Measurements from ENCODE around the gene CEBPZOS. TPM values are rescaled to one million over a fixed set of nuclear protein-coding genes. Genes with fewer than 3 reads are reported as not detected.
"Not testable (repeated sequence)": the region's sequence is repeated elsewhere in the genome, so short reads cannot be mapped to it uniquely, and the experiment has no call there.

Gene CEBPZOS
- total and polyA plus RNA-seq, 4 donors = 19.5 to 59.4 (median 29.6) TPM

- no peak overlapping the region for H3K9ac ChIP-seq (ENCODE audit: insufficient read depth in 1 of 2, low read length in 2 of 2)
- WGBS, 2 donors = 87 to 88% methylated on average over 8 of the region's 8 CpGs
- H3K4me1 ChIP-seq (ENCODE audit: control insufficient read depth in 5 of 5, insufficient read depth in 5 of 5, low read length in 5 of 5) = peaks cover 0 to 5% (median 0%) of the 10 kb centered on the region in 5 donors
- H3K4me3 ChIP-seq = no peak overlapping the region
- H3K9me3 ChIP-seq (ENCODE audit: control insufficient read depth in 4 of 4, insufficient read depth in 3 of 4, low read length in 3 of 4) = peaks cover 0 to 3% (median 3%) of the 10 kb centered on the region in 4 donors
- no peak for TF ChIP-seq CTCF (IDR thresholded peaks at IDR 0.05; ENCODE audit: control extremely low read depth, extremely low read depth)
- H3K27ac ChIP-seq (ENCODE audit: low read depth in 1 of 2, low read length in 1 of 2) = no peak overlapping the region
- no peaks in the 10 kb centered on the region for H3K27me3 ChIP-seq (ENCODE audit: control insufficient read depth in 3 of 3, insufficient read depth in 3 of 3, low read length in 2 of 3)
- no peak for DNase-seq
- no peak for ATAC-seq (ENCODE audit: insufficient read depth, low FRiP score)
- peaks cover 3 to 25% (median 12%) of the 10 kb centered on the region in 4 donors for H3K36me3 ChIP-seq (ENCODE audit: control insufficient read depth in 4 of 4, insufficient read depth in 4 of 4, low read length in 4 of 4)
These were observed 2.4 kb downstream of the CEBPZOS start for GRCh38 chr2:37198681-37199065.

GRCh38 chr2:37201208-37201607 lies 4.9 kb downstream of the CEBPZOS start:
- Histone ChIP-seq H3K4me1 (ENCODE audit: control insufficient read depth in 5 of 5, insufficient read depth in 5 of 5, low read length in 5 of 5) (peaks cover 0 to 5% (median 0%) of the 10 kb centered on the region in 5 donors), H3K27me3 (ENCODE audit: control insufficient read depth in 3 of 3, insufficient read depth in 3 of 3, low read length in 2 of 3) (no peaks in the 10 kb centered on the region), H3K36me3 (ENCODE audit: control insufficient read depth in 4 of 4, insufficient read depth in 4 of 4, low read length in 4 of 4) (peaks cover 7 to 48% (median 27%) of the 10 kb centered on the region in 4 donors), H3K9ac (ENCODE audit: insufficient read depth in 1 of 2, low read length in 2 of 2) (no peak overlapping the region), H3K27ac (ENCODE audit: low read depth in 1 of 2, low read length in 1 of 2) (no peak overlapping the region), H3K4me3 (no peak overlapping the region), H3K9me3 (ENCODE audit: control insufficient read depth in 4 of 4, insufficient read depth in 3 of 4, low read length in 3 of 4) (peaks cover 0 to 10% (median 7%) of the 10 kb centered on the region in 4 donors)
- WGBS, 2 donors = 68 to 87% methylated on average over 1 of the region's 1 CpG
- ATAC-seq (ENCODE audit: insufficient read depth, low FRiP score) (no peak), DNase-seq (no peak)
- TF ChIP-seq CTCF (IDR thresholded peaks at IDR 0.05; ENCODE audit: control extremely low read depth, extremely low read depth) = no peak

DNA sequence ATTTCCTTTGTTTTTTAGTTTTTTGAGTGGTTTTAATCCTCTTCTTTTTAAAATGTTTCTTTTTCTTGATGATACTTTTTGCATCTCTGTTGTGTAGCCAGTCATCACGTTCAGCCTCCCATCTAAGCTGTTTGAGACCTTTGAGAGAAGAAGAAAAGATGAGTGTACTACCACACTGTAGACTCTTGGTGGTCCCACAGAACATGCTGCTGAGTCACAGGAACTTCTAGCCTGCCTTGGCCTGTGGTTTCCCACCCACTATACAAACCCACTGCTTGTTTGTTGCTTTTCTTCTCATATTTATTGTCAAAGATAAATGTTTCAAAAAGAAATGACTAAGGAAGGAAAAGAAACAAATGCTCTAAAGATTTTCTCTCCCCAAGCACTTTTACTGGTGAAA lies 5.5 kb downstream of the CEBPZOS start:
- Histone ChIP-seq H3K27ac (ENCODE audit: low read depth in 1 of 2, low read length in 1 of 2) (no peak overlapping the region), H3K36me3 (ENCODE audit: control insufficient read depth in 4 of 4, insufficient read depth in 4 of 4, low read length in 4 of 4) (peaks cover 7 to 54% (median 31%) of the 10 kb centered on the region in 4 donors), H3K9me3 (ENCODE audit: control insufficient read depth in 4 of 4, insufficient read depth in 3 of 4, low read length in 3 of 4) (peaks cover 0 to 10% (median 7%) of the 10 kb centered on the region in 4 donors), H3K4me1 (ENCODE audit: control insufficient read depth in 5 of 5, insufficient read depth in 5 of 5, low read length in 5 of 5) (peaks cover 0 to 5% (median 0%) of the 10 kb centered on the region in 5 donors), H3K9ac (ENCODE audit: insufficient read depth in 1 of 2, low read length in 2 of 2) (no peak overlapping the region), H3K4me3 (no peak overlapping the region), H3K27me3 (ENCODE audit: control insufficient read depth in 3 of 3, insufficient read depth in 3 of 3, low read length in 2 of 3) (no peaks in the 10 kb centered on the region)
- DNase-seq (no peak), ATAC-seq (ENCODE audit: insufficient read depth, low FRiP score) (no peak)
- TF ChIP-seq CTCF (IDR thresholded peaks at IDR 0.05; ENCODE audit: control extremely low read depth, extremely low read depth) = no peak
- 48 to 76% methylated on average over 1 of the region's 1 CpG for WGBS, 2 donors

GRCh38 chr2:37203708-37204107 lies 7.4 kb downstream of the CEBPZOS start:
- Histone ChIP-seq H3K4me3 (no peak overlapping the region), H3K27ac (ENCODE audit: low read depth in 1 of 2, low read length in 1 of 2) (no peak overlapping the region), H3K9me3 (ENCODE audit: control insufficient read depth in 4 of 4, insufficient read depth in 3 of 4, low read length in 3 of 4) (peaks cover 1 to 13% (median 6%) of the 10 kb centered on the region in 4 donors), H3K36me3 (ENCODE audit: control insufficient read depth in 4 of 4, insufficient read depth in 4 of 4, low read length in 4 of 4) (peaks cover 12 to 73% (median 37%) of the 10 kb centered on the region in 4 donors), H3K9ac (ENCODE audit: insufficient read depth in 1 of 2, low read length in 2 of 2) (no peak overlapping the region), H3K27me3 (ENCODE audit: control insufficient read depth in 3 of 3, insufficient read depth in 3 of 3, low read length in 2 of 3) (no peaks in the 10 kb centered on the region), H3K4me1 (ENCODE audit: control insufficient read depth in 5 of 5, insufficient read depth in 5 of 5, low read length in 5 of 5) (peaks cover 0 to 3% (median 0%) of the 10 kb centered on the region in 5 donors)
- DNase-seq = no peak
- ATAC-seq (ENCODE audit: insufficient read depth, low FRiP score) = no peak
- WGBS, 2 donors = 92 to 95% methylated on average over 2 of the region's 2 CpGs
- TF ChIP-seq CTCF (IDR thresholded peaks at IDR 0.05; ENCODE audit: control extremely low read depth, extremely low read depth) = no peak

GRCh38 chr2:37205071-37205661 lies 8.9 kb downstream of the CEBPZOS start:
- not testable (repeated sequence) for H3K27me3 ChIP-seq (ENCODE audit: control insufficient read depth in 3 of 3, insufficient read depth in 3 of 3, low read length in 2 of 3); H3K9ac ChIP-seq (ENCODE audit: insufficient read depth in 1 of 2, low read length in 2 of 2); H3K4me3 ChIP-seq; H3K27ac ChIP-seq (ENCODE audit: low read depth in 1 of 2, low read length in 1 of 2); DNase-seq; ATAC-seq (ENCODE audit: insufficient read depth, low FRiP score); H3K4me1 ChIP-seq (ENCODE audit: control insufficient read depth in 5 of 5, insufficient read depth in 5 of 5, low read length in 5 of 5)
- 83 to 85% methylated on average over 8 of the region's 8 CpGs for WGBS, 2 donors
- Histone ChIP-seq H3K36me3 (ENCODE audit: control insufficient read depth in 4 of 4, insufficient read depth in 4 of 4, low read length in 4 of 4) (peaks cover 15 to 87% (median 46%) of the 10 kb centered on the region in 4 donors), H3K9me3 (ENCODE audit: control insufficient read depth in 4 of 4, insufficient read depth in 3 of 4, low read length in 3 of 4) (peaks cover 1 to 13% (median 6%) of the 10 kb centered on the region in 4 donors)

Data from lung (tissue), 12 donors.